Endothelial cell of coronary artery (primary cell): ENCODE data around the gene ERC1. TPM values are rescaled to one million over a fixed set of nuclear protein-coding genes. Genes with fewer than 3 reads are reported as not detected.

ENCODE experiments used
- total RNA-seq: library from RNA; depleted of rRNA; stranded (reverse); fragments of >200 nt; gene quantifications from 2 replicates; pipeline ENCODE4 v1.2.3, GENCODE V29; 2014

The ERC1 gene
- total RNA-seq, result 22.7 and 39.4 TPM in 2 replicates

GRCh38 chr12:990661-991349, at the start of gene ERC1:
TSS of gene ERC1 (plus strand) at chr12:991223. CDS start at chr12:1027904, 36,681 bp downstream.

GRCh38 chr12:949453-950191, 41.4 kb upstream of the ERC1 start, which contains the start of gene RAD52:
TSS of gene RAD52 (minus strand) at chr12:949694. CDS start at chr12:933058, 16,636 bp downstream.

Other genes starting within 250 kb of the ERC1 start
- gene WNK1, start 238.6 kb upstream of the ERC1 start, total RNA-seq, result 49.0 and 86.5 TPM in 2 replicates
- 10.7 and 13.5 TPM in 2 replicates for gene RAD52, start 41.5 kb upstream of the ERC1 start, total RNA-seq